ENCODE data around the gene USP17L30.
"Not testable (repeated sequence)": the region's sequence is repeated elsewhere in the genome, so short reads cannot be mapped to it uniquely, and the experiment has no call there.

USP17L30 gene
- 0 reads per million in 9 experiments for total RNA-seq

GRCh38 chr4:9362829-9363228 is at the start of gene USP17L30:
Gene USP17L30 (plus strand): TSS chr4:9363129. CDS start chr4:9363129, 0 bp downstream.
- not testable (repeated sequence) for H3K4me1 Mint-ChIP-seq (ENCODE audit: low read depth in 2 of 2); H3K4me3 Mint-ChIP-seq; H3K27me3 Mint-ChIP-seq; DNase-seq; H3K9me3 Mint-ChIP-seq; ATAC-seq (replicated peaks); H3K27ac Mint-ChIP-seq; H3K36me3 Mint-ChIP-seq (ENCODE audit: insufficient read depth)

- not testable (repeated sequence) for H3K9me3 Mint-ChIP-seq; H3K36me3 Mint-ChIP-seq (ENCODE audit: insufficient read depth); ATAC-seq (replicated peaks); H3K27me3 Mint-ChIP-seq; H3K27ac Mint-ChIP-seq; H3K4me3 Mint-ChIP-seq; H3K4me1 Mint-ChIP-seq (ENCODE audit: low read depth in 2 of 2)
- DNase-seq: peak in 1 of 3 experiments; percentile 2
Observed at GRCh38 chr4:9324191-9324590, 38.7 kb upstream of the USP17L30 start.

GRCh38 chr4:9324865-9325264 is 38.1 kb upstream of the USP17L30 start, which contains the start of gene USP17L24:
Gene USP17L24 (plus strand): TSS chr4:9325165. CDS start chr4:9325165, 0 bp downstream.
- H3K9me3 Mint-ChIP-seq; ATAC-seq (replicated peaks): not testable (repeated sequence)

GRCh38 chr4:9329611-9330010 is 33.3 kb upstream of the USP17L30 start, which contains the start of gene USP17L25:
Gene USP17L25 (plus strand): TSS chr4:9329911. CDS start chr4:9329911, 0 bp downstream.
- not testable (repeated sequence) for H3K9me3 Mint-ChIP-seq; H3K27me3 Mint-ChIP-seq; ATAC-seq (replicated peaks); DNase-seq; H3K4me1 Mint-ChIP-seq (ENCODE audit: low read depth in 2 of 2); H3K4me3 Mint-ChIP-seq; H3K27ac Mint-ChIP-seq; H3K36me3 Mint-ChIP-seq (ENCODE audit: insufficient read depth)

More at GRCh38 chr4:9324865-9325264, 38.1 kb upstream of the USP17L30 start, which contains the start of gene USP17L24:
- H3K27me3 Mint-ChIP-seq; H3K36me3 Mint-ChIP-seq (ENCODE audit: insufficient read depth); H3K27ac Mint-ChIP-seq; H3K4me1 Mint-ChIP-seq (ENCODE audit: low read depth in 2 of 2); H3K4me3 Mint-ChIP-seq; DNase-seq: not testable (repeated sequence)

GRCh38 chr4:9334358-9334757 is 28.6 kb upstream of the USP17L30 start, which contains the start of gene USP17L26:
Gene USP17L26 (plus strand): TSS chr4:9334658. CDS start chr4:9334658, 0 bp downstream.
- DNase-seq; ATAC-seq (replicated peaks); H3K27ac Mint-ChIP-seq; H3K36me3 Mint-ChIP-seq (ENCODE audit: insufficient read depth); H3K27me3 Mint-ChIP-seq; H3K4me1 Mint-ChIP-seq (ENCODE audit: low read depth in 2 of 2); H3K4me3 Mint-ChIP-seq; H3K9me3 Mint-ChIP-seq: not testable (repeated sequence)

- H3K4me1 Mint-ChIP-seq (ENCODE audit: low read depth in 2 of 2): not testable (repeated sequence)
Observed at GRCh38 chr4:9339103-9339502, 23.8 kb upstream of the USP17L30 start, which contains the start of gene USP17L5. Gene USP17L5 (plus strand): TSS chr4:9339403. CDS start chr4:9339403, 0 bp downstream.

GRCh38 chr4:9343848-9344247 is 19.1 kb upstream of the USP17L30 start, which contains the start of gene USP17L27:
Gene USP17L27 (plus strand): TSS chr4:9344148. CDS start chr4:9344148, 0 bp downstream.
- H3K4me3 Mint-ChIP-seq; H3K27ac Mint-ChIP-seq; H3K27me3 Mint-ChIP-seq; H3K4me1 Mint-ChIP-seq (ENCODE audit: low read depth in 2 of 2); ATAC-seq (replicated peaks); H3K36me3 Mint-ChIP-seq (ENCODE audit: insufficient read depth); DNase-seq; H3K9me3 Mint-ChIP-seq: not testable (repeated sequence)

More at GRCh38 chr4:9339103-9339502, 23.8 kb upstream of the USP17L30 start, which contains the start of gene USP17L5:
- not testable (repeated sequence) for H3K4me3 Mint-ChIP-seq; H3K36me3 Mint-ChIP-seq (ENCODE audit: insufficient read depth); H3K27me3 Mint-ChIP-seq; H3K27ac Mint-ChIP-seq; H3K9me3 Mint-ChIP-seq; DNase-seq; ATAC-seq (replicated peaks)

- not testable (repeated sequence) for ATAC-seq (replicated peaks); H3K27me3 Mint-ChIP-seq; H3K27ac Mint-ChIP-seq; DNase-seq; H3K4me3 Mint-ChIP-seq; H3K4me1 Mint-ChIP-seq (ENCODE audit: low read depth in 2 of 2); H3K36me3 Mint-ChIP-seq (ENCODE audit: insufficient read depth); H3K9me3 Mint-ChIP-seq
Observed at GRCh38 chr4:9348593-9348992, 14.3 kb upstream of the USP17L30 start, which contains the start of gene USP17L28. Gene USP17L28 (plus strand): TSS chr4:9348893. CDS start chr4:9348893, 0 bp downstream.

- peak in 2 of 3 experiments; percentile 0 to 8 for DNase-seq
- not testable (repeated sequence) for H3K4me3 Mint-ChIP-seq; H3K27ac Mint-ChIP-seq; H3K9me3 Mint-ChIP-seq; H3K4me1 Mint-ChIP-seq (ENCODE audit: low read depth in 2 of 2); H3K27me3 Mint-ChIP-seq; H3K36me3 Mint-ChIP-seq (ENCODE audit: insufficient read depth); ATAC-seq (replicated peaks)
Observed at GRCh38 chr4:9350866-9351265, 12.1 kb upstream of the USP17L30 start.

- H3K4me3 Mint-ChIP-seq; H3K9me3 Mint-ChIP-seq; H3K27ac Mint-ChIP-seq; ATAC-seq (replicated peaks); H3K36me3 Mint-ChIP-seq (ENCODE audit: insufficient read depth); H3K27me3 Mint-ChIP-seq; H3K4me1 Mint-ChIP-seq (ENCODE audit: low read depth in 2 of 2); DNase-seq: not testable (repeated sequence)
Observed at GRCh38 chr4:9353338-9353737, 9.6 kb upstream of the USP17L30 start, which contains the start of gene USP17L29. Gene USP17L29 (plus strand): TSS chr4:9353638. CDS start chr4:9353638, 0 bp downstream.

GRCh38 chr4:9379881-9380280 is 17.0 kb downstream of the USP17L30 start:
- H3K36me3 Mint-ChIP-seq (ENCODE audit: insufficient read depth); H3K4me3 Mint-ChIP-seq; DNase-seq; H3K9me3 Mint-ChIP-seq; H3K27me3 Mint-ChIP-seq; ATAC-seq (replicated peaks); H3K4me1 Mint-ChIP-seq (ENCODE audit: low read depth in 2 of 2); H3K27ac Mint-ChIP-seq: not testable (repeated sequence)

GRCh38 chr4:9381012-9381534 is 18.1 kb downstream of the USP17L30 start:
- peak; percentile 7 to 21 (median 18) for DNase-seq
- not testable (repeated sequence) for H3K27ac Mint-ChIP-seq; H3K9me3 Mint-ChIP-seq; H3K4me1 Mint-ChIP-seq (ENCODE audit: low read depth in 2 of 2); ATAC-seq (replicated peaks); H3K27me3 Mint-ChIP-seq; H3K36me3 Mint-ChIP-seq (ENCODE audit: insufficient read depth)
- H3K4me3 Mint-ChIP-seq: peak overlapping the region in 1 of 2 donors; percentile 31

GRCh38 chr4:9384126-9384525 is 21.2 kb downstream of the USP17L30 start:
- no peak overlapping the region for H3K27ac Mint-ChIP-seq
- ATAC-seq (replicated peaks): no peak
- H3K27me3 Mint-ChIP-seq: peaks cover 0 to 6% of the 10 kb centered on the region in 2 donors
- DNase-seq: no peak
- no peak overlapping the region for H3K4me3 Mint-ChIP-seq
- H3K4me1 Mint-ChIP-seq (ENCODE audit: low read depth in 2 of 2): no peaks in the 10 kb centered on the region
- H3K9me3 Mint-ChIP-seq: no peaks in the 10 kb centered on the region
- H3K36me3 Mint-ChIP-seq (ENCODE audit: insufficient read depth): peaks cover 3% of the 10 kb centered on the region

GRCh38 chr4:9389001-9389400 is 26.1 kb downstream of the USP17L30 start:
- H3K4me3 Mint-ChIP-seq; H3K36me3 Mint-ChIP-seq (ENCODE audit: insufficient read depth); H3K9me3 Mint-ChIP-seq; ATAC-seq (replicated peaks); DNase-seq; H3K27me3 Mint-ChIP-seq; H3K4me1 Mint-ChIP-seq (ENCODE audit: low read depth in 2 of 2); H3K27ac Mint-ChIP-seq: not testable (repeated sequence)
